Rectal smooth muscle tissue (tissue), 1 donor: ENCODE data around the gene AMACR.
"Not testable (repeated sequence)": the region's sequence is repeated elsewhere in the genome, so short reads cannot be mapped to it uniquely, and the experiment has no call there.

Experiments
- H3K27ac ChIP-seq: one replicate; pipeline ENCODE4 v1.7.0; 2013; ENCODE audit warnings: low read depth, low read length, inconsistent platforms
- H3K27me3 ChIP-seq: one replicate; pipeline ENCODE4 v1.7.0; 2013; ENCODE audit warnings: low read length; ENCODE audit not compliant: control insufficient read depth, insufficient read depth
- H3K36me3 ChIP-seq: one replicate; pipeline ENCODE4 v1.7.0; 2013; ENCODE audit warnings: low read length; ENCODE audit not compliant: control insufficient read depth, insufficient read depth
- H3K4me1 ChIP-seq: one replicate; pipeline ENCODE4 v1.7.0; 2013; ENCODE audit warnings: low read length; ENCODE audit not compliant: control insufficient read depth, insufficient read depth
- H3K4me3 ChIP-seq: one replicate; pipeline ENCODE4 v1.7.0; 2013; ENCODE audit warnings: low read length
- H3K9ac ChIP-seq: one replicate; pipeline ENCODE4 v1.7.0; 2013; ENCODE audit warnings: low read length

The AMACR gene

GRCh38 chr5:34031117-34031516 is 23.3 kb upstream of the AMACR start:
- H3K4me3 ChIP-seq = no peak overlapping the region
- H3K4me1 ChIP-seq = no peaks in the 10 kb centered on the region
- no peaks in the 10 kb centered on the region for H3K27me3 ChIP-seq
- peaks cover 3% of the 10 kb centered on the region for H3K36me3 ChIP-seq
- no peak overlapping the region for H3K9ac ChIP-seq
- H3K27ac ChIP-seq = no peak overlapping the region

GRCh38 chr5:34030585-34030984 is 22.7 kb upstream of the AMACR start:
- not testable (repeated sequence) for H3K27ac ChIP-seq, H3K27me3 ChIP-seq

GRCh38 chr5:34030048-34030447 is 22.2 kb upstream of the AMACR start:
- no peak overlapping the region for H3K9ac ChIP-seq
- no peak overlapping the region for H3K27ac ChIP-seq
- H3K36me3 ChIP-seq = peaks cover under 1% of the 10 kb centered on the region
- H3K4me3 ChIP-seq = no peak overlapping the region
- H3K27me3 ChIP-seq = no peaks in the 10 kb centered on the region
- H3K4me1 ChIP-seq = no peaks in the 10 kb centered on the region

More at GRCh38 chr5:34030585-34030984, 22.7 kb upstream of the AMACR start:
- not testable (repeated sequence) for H3K4me1 ChIP-seq, H3K9ac ChIP-seq, H3K36me3 ChIP-seq, H3K4me3 ChIP-seq

GRCh38 chr5:34028349-34028748 is 20.5 kb upstream of the AMACR start:
- Histone ChIP-seq H3K27ac (no peak overlapping the region), H3K4me1 (no peaks in the 10 kb centered on the region), H3K27me3 (no peaks in the 10 kb centered on the region), H3K36me3 (no peaks in the 10 kb centered on the region), H3K9ac (no peak overlapping the region), H3K4me3 (no peak overlapping the region)

- Histone ChIP-seq H3K27ac (no peak overlapping the region), H3K9ac (no peak overlapping the region), H3K27me3 (no peaks in the 10 kb centered on the region), H3K4me1 (no peaks in the 10 kb centered on the region), H3K4me3 (no peak overlapping the region), H3K36me3 (no peaks in the 10 kb centered on the region)
These were observed 18.4 kb upstream of the AMACR start for GRCh38 chr5:34026089-34026761.

GRCh38 chr5:34022121-34022705 is 14.4 kb upstream of the AMACR start:
- no peak overlapping the region for H3K4me3 ChIP-seq
- no peaks in the 10 kb centered on the region for H3K27me3 ChIP-seq
- no peaks in the 10 kb centered on the region for H3K4me1 ChIP-seq
- no peak overlapping the region for H3K27ac ChIP-seq
- no peaks in the 10 kb centered on the region for H3K36me3 ChIP-seq
- H3K9ac ChIP-seq = no peak overlapping the region

- no peaks in the 10 kb centered on the region for H3K36me3 ChIP-seq
- H3K4me3 ChIP-seq = no peak overlapping the region
- peaks cover 2% of the 10 kb centered on the region for H3K4me1 ChIP-seq
- no peak overlapping the region for H3K27ac ChIP-seq
- H3K27me3 ChIP-seq = no peaks in the 10 kb centered on the region
- no peak overlapping the region for H3K9ac ChIP-seq
These were observed 13.5 kb upstream of the AMACR start for GRCh38 chr5:34021334-34021733.

- peaks cover 2% of the 10 kb centered on the region for H3K4me1 ChIP-seq
- H3K27ac ChIP-seq = no peak overlapping the region
- no peaks in the 10 kb centered on the region for H3K27me3 ChIP-seq
- no peak overlapping the region for H3K4me3 ChIP-seq
- H3K9ac ChIP-seq = no peak overlapping the region
- no peaks in the 10 kb centered on the region for H3K36me3 ChIP-seq
These were observed 12.9 kb upstream of the AMACR start for GRCh38 chr5:34020726-34021125.

- Histone ChIP-seq H3K9ac (no peak overlapping the region), H3K27me3 (no peaks in the 10 kb centered on the region), H3K4me1 (peaks cover 4% of the 10 kb centered on the region), H3K4me3 (no peak overlapping the region), H3K36me3 (no peaks in the 10 kb centered on the region), H3K27ac (no peak overlapping the region)
These were observed 9.4 kb upstream of the AMACR start for GRCh38 chr5:34017254-34017653.

GRCh38 chr5:34016750-34017149 is 8.9 kb upstream of the AMACR start:
- Histone ChIP-seq H3K4me1 (peaks cover 4% of the 10 kb centered on the region), H3K27me3 (no peaks in the 10 kb centered on the region), H3K36me3 (no peaks in the 10 kb centered on the region), H3K27ac (no peak overlapping the region), H3K4me3 (no peak overlapping the region), H3K9ac (no peak overlapping the region)

GRCh38 chr5:34016222-34016621 is 8.4 kb upstream of the AMACR start:
- Histone ChIP-seq H3K27ac (no peak overlapping the region), H3K4me1 (peaks cover 4% of the 10 kb centered on the region), H3K36me3 (no peaks in the 10 kb centered on the region), H3K9ac (no peak overlapping the region), H3K4me3 (no peak overlapping the region), H3K27me3 (no peaks in the 10 kb centered on the region)

- H3K4me1 ChIP-seq = peaks cover 4% of the 10 kb centered on the region
- H3K36me3 ChIP-seq = no peaks in the 10 kb centered on the region
- H3K27ac ChIP-seq = no peak overlapping the region
- no peaks in the 10 kb centered on the region for H3K27me3 ChIP-seq
- H3K4me3 ChIP-seq = no peak overlapping the region
- no peak overlapping the region for H3K9ac ChIP-seq
These were observed 7.4 kb upstream of the AMACR start for GRCh38 chr5:34015120-34015822.

- peaks cover 4% of the 10 kb centered on the region for H3K4me1 ChIP-seq
- no peaks in the 10 kb centered on the region for H3K27me3 ChIP-seq
- no peak overlapping the region for H3K27ac ChIP-seq
These were observed 6.8 kb upstream of the AMACR start for GRCh38 chr5:34014626-34015025.

More at GRCh38 chr5:34014626-34015025, 6.8 kb upstream of the AMACR start:
- Histone ChIP-seq H3K4me3 (no peak overlapping the region), H3K36me3 (no peaks in the 10 kb centered on the region), H3K9ac (no peak overlapping the region)
